Osteoblast (primary cell): ENCODE results near the gene LHFPL6. TPM values are rescaled to one million over a fixed set of nuclear protein-coding genes. Genes with fewer than 3 reads are reported as not detected.

Experiments
- DNase-seq: peaks from one replicate; pipeline ENCODE4 v3.0.0; 2011; ENCODE audit warnings: low spot score, mixed read lengths; ENCODE audit not compliant: insufficient read length; ENCODE audit errors: missing footprints
- H2AFZ ChIP-seq: 2 replicates; pipeline ENCODE4 v1.6.0; 2011; ENCODE audit warnings: mild to moderate bottlenecking, low read length
- H3K27ac ChIP-seq: 2 replicates; pipeline ENCODE4 v1.5.1; 2011; ENCODE audit warnings: mild to moderate bottlenecking, low read depth, low read length, moderate library complexity
- H3K27me3 ChIP-seq: 2 replicates; pipeline ENCODE4 v1.6.0; 2012; ENCODE audit warnings: mild to moderate bottlenecking, control low read depth, inconsistent platforms, low read length, moderate library complexity; ENCODE audit not compliant: insufficient read depth
- H3K36me3 ChIP-seq: 2 replicates; pipeline ENCODE4 v1.5.1; 2011; ENCODE audit warnings: mild to moderate bottlenecking, low read length, control low read depth, moderate library complexity; ENCODE audit not compliant: insufficient read depth
- H3K4me1 ChIP-seq: 2 replicates; pipeline ENCODE4 v1.5.1; 2011; ENCODE audit warnings: mild to moderate bottlenecking, low read length, control low read depth, moderate library complexity; ENCODE audit not compliant: insufficient read depth
- H3K4me2 ChIP-seq: 2 replicates; pipeline ENCODE4 v1.6.0; 2011; ENCODE audit warnings: mild to moderate bottlenecking, low read length; ENCODE audit not compliant: insufficient read depth
- H3K4me3 ChIP-seq: fragments of 200-600 bp; sonication (generic); 3 replicates; pipeline ENCODE4 v1.5.1; 2012; ENCODE audit warnings: mild to moderate bottlenecking, low read length, inconsistent platforms; ENCODE audit not compliant: insufficient read depth
- H3K79me2 ChIP-seq: 2 replicates; pipeline ENCODE4 v1.6.0; 2012; ENCODE audit warnings: mild to moderate bottlenecking, low read length, control low read depth, inconsistent platforms; ENCODE audit not compliant: insufficient read depth
- H3K9me3 ChIP-seq: 2 replicates; pipeline ENCODE4 v1.5.1; 2011; ENCODE audit warnings: low read depth, low read length, control low read depth
- H4K20me1 ChIP-seq: 2 replicates; pipeline ENCODE4 v1.6.0; 2012; ENCODE audit warnings: mild to moderate bottlenecking, low read length, control low read depth; ENCODE audit not compliant: insufficient read depth
- total RNA-seq: library from RNA; depleted of rRNA; stranded (reverse); fragments of >200 nt; gene quantifications from 2 replicates; pipeline ENCODE4 v1.2.3, GENCODE V29; 2012
- TF ChIP-seq, protein P1 (sequence below): IDR thresholded peaks from 2 replicates; pipeline ENCODE4 v1.5.1; 2011; ENCODE audit warnings: mild to moderate bottlenecking, low read depth, low read length, moderate library complexity; ENCODE audit errors: extremely low read depth

Gene LHFPL6
- total RNA-seq, 1 donor, result 112 TPM

DNA sequence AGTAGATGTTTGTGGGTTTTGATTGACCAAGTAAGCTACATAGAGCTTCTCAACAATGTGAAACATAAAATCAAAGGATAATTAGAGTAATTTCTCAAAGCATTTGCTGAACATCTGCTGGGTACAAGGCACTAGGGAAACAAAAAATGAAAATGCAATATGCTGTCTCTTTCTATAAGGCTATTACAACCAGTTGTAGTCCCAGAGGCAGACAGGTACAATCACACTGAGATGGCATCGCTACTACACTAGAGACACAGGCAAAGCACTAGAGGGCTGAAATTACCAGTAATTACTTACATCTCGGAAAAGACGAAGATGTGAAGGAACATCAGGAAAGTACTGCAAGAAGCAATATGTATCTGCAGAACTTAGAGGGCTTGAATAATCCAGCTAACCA, 133.3 kb downstream of the LHFPL6 start:
- Histone ChIP-seq H3K27ac (no peak overlapping the region), H3K79me2 (peaks cover 9% of the 10 kb centered on the region), H3K4me3 (no peak overlapping the region), H3K9me3 (no peaks in the 10 kb centered on the region), H3K4me1 (no peaks in the 10 kb centered on the region), H4K20me1 (no peaks in the 10 kb centered on the region), H2AFZ (no peak overlapping the region), H3K36me3 (no peaks in the 10 kb centered on the region), H3K4me2 (no peak overlapping the region), H3K27me3 (no peaks in the 10 kb centered on the region)
- DNase-seq, result no peak
- TF ChIP-seq, protein P1, sequence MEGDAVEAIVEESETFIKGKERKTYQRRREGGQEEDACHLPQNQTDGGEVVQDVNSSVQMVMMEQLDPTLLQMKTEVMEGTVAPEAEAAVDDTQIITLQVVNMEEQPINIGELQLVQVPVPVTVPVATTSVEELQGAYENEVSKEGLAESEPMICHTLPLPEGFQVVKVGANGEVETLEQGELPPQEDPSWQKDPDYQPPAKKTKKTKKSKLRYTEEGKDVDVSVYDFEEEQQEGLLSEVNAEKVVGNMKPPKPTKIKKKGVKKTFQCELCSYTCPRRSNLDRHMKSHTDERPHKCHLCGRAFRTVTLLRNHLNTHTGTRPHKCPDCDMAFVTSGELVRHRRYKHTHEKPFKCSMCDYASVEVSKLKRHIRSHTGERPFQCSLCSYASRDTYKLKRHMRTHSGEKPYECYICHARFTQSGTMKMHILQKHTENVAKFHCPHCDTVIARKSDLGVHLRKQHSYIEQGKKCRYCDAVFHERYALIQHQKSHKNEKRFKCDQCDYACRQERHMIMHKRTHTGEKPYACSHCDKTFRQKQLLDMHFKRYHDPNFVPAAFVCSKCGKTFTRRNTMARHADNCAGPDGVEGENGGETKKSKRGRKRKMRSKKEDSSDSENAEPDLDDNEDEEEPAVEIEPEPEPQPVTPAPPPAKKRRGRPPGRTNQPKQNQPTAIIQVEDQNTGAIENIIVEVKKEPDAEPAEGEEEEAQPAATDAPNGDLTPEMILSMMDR, result no peak

GRCh38 chr13:39468306-39468705, 134.7 kb downstream of the LHFPL6 start:
- no peak overlapping the region for H3K27ac ChIP-seq
- no peak for DNase-seq
- no peaks in the 10 kb centered on the region for H3K9me3 ChIP-seq
- no peaks in the 10 kb centered on the region for H3K27me3 ChIP-seq
- peaks cover 9% of the 10 kb centered on the region for H3K79me2 ChIP-seq
- TF ChIP-seq, protein P1, result no peak
- H4K20me1 ChIP-seq, result no peaks in the 10 kb centered on the region
- H3K4me2 ChIP-seq, result no peak overlapping the region
- no peaks in the 10 kb centered on the region for H3K36me3 ChIP-seq
- no peak overlapping the region for H3K4me3 ChIP-seq
- H3K4me1 ChIP-seq, result no peaks in the 10 kb centered on the region
- no peak overlapping the region for H2AFZ ChIP-seq

GRCh38 chr13:39463611-39464010, 139.4 kb downstream of the LHFPL6 start:
- Histone ChIP-seq H3K27me3 (no peaks in the 10 kb centered on the region), H3K79me2 (peaks cover 16% of the 10 kb centered on the region), H3K4me3 (no peak overlapping the region), H3K27ac (no peak overlapping the region), H3K4me1 (peaks cover 16% of the 10 kb centered on the region), H4K20me1 (no peaks in the 10 kb centered on the region), H3K9me3 (no peaks in the 10 kb centered on the region), H3K4me2 (no peak overlapping the region), H2AFZ (no peak overlapping the region), H3K36me3 (no peaks in the 10 kb centered on the region)
- no peak for DNase-seq
- TF ChIP-seq, protein P1, result no peak

- Histone ChIP-seq H3K27me3 (no peaks in the 10 kb centered on the region), H3K27ac (no peak overlapping the region), H3K36me3 (no peaks in the 10 kb centered on the region), H3K4me1 (peaks cover 16% of the 10 kb centered on the region), H3K4me3 (no peak overlapping the region), H4K20me1 (no peaks in the 10 kb centered on the region), H3K79me2 (peaks cover 17% of the 10 kb centered on the region), H2AFZ (no peak overlapping the region), H3K9me3 (no peaks in the 10 kb centered on the region), H3K4me2 (no peak overlapping the region)
- no peak for DNase-seq
- TF ChIP-seq, protein P1, result no peak
Measured at GRCh38 chr13:39462906-39463305, 140.1 kb downstream of the LHFPL6 start.
